Measurements from ENCODE around the gene SAMM50.

DNA sequence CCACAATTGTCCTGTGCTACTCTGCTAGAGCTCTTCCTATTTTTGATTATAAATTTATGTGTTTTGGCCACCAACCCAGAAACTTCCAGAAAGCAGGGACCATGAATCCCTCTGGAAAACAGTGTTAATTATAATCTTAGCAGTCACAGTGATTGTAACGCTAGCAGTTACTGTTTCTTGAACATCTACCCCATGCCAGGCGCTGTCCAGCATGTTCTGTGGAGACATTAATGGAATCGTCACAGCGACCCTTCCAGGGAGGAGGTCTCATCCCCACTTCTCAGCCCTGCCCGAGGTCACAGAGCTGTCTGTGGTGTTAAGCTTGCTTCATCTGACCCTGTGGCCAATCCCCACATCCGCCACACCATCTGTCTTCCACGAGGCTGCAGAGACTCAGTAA lies 49.6 kb upstream of the SAMM50 start:
- TF ChIP-seq POLR2AphosphoS5 (IDR thresholded peaks at IDR 0.05; ENCODE audit: low read depth, low read length) (no peak), POLR2A (IDR thresholded peaks at IDR 0.05; ENCODE audit: low read depth, low read length) (no peak), SPI1 (IDR thresholded peaks at IDR 0.05; ENCODE audit: low read depth, low read length) (no peak), TAF1 (IDR thresholded peaks at IDR 0.05; ENCODE audit: low read depth, low read length) (no peak), POU2F2 (IDR thresholded peaks at IDR 0.05; ENCODE audit: low read depth, low read length) (no peak)

All from GM12891 (cell line).